ENCODE measurements around the gene S100P.

The S100P gene

DNA sequence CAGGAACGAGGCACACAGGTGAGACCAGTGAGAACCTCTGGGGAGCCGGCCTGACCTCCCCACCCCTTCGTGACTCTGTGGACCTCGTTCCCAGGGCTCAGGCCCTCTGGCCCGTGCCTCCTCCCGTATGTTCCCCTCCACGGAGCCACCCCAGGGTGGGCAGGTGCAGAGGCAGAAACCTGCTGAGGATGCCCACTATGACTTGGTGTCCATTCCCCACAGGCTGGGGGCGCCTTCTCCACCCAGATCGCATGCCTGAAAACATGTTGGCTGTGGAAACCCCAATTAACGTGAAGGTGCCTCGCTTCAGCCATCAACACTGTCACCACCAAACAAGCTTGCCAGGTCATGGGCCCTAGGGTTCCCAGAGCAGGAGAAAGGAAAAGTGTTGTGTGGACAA, 49.3 kb downstream of the S100P start:
- Histone ChIP-seq H3K4me3 (ENCODE audit: low read depth, low read length, poor library complexity, severe bottlenecking) (no peak overlapping the region), H3K79me2 (ENCODE audit: insufficient read depth, low read length) (no peaks in the 10 kb centered on the region), H3K27me3 (ENCODE audit: insufficient read depth, low read length) (no peaks in the 10 kb centered on the region), H4K20me1 (ENCODE audit: insufficient read depth, low read length) (no peaks in the 10 kb centered on the region), H3K27ac (ENCODE audit: low read depth, low read length, poor library complexity, severe bottlenecking) (no peak overlapping the region), H3K9me3 (ENCODE audit: low read length) (no peaks in the 10 kb centered on the region), H3F3A (ENCODE audit: insufficient read depth, low read length) (no peaks in the 10 kb centered on the region), H3K9me2 (ENCODE audit: low read depth, low read length) (no peaks in the 10 kb centered on the region), H3K9ac (ENCODE audit: low read length) (no peak overlapping the region), H3K4me2 (ENCODE audit: low read length) (no peak overlapping the region), H3K4me1 (ENCODE audit: insufficient read depth, low read length, severe bottlenecking) (no peaks in the 10 kb centered on the region), H3K36me3 (ENCODE audit: insufficient read depth, low read length) (no peaks in the 10 kb centered on the region), H2AFZ (ENCODE audit: low read length) (no peak overlapping the region)
- TF ChIP-seq, protein P1, sequence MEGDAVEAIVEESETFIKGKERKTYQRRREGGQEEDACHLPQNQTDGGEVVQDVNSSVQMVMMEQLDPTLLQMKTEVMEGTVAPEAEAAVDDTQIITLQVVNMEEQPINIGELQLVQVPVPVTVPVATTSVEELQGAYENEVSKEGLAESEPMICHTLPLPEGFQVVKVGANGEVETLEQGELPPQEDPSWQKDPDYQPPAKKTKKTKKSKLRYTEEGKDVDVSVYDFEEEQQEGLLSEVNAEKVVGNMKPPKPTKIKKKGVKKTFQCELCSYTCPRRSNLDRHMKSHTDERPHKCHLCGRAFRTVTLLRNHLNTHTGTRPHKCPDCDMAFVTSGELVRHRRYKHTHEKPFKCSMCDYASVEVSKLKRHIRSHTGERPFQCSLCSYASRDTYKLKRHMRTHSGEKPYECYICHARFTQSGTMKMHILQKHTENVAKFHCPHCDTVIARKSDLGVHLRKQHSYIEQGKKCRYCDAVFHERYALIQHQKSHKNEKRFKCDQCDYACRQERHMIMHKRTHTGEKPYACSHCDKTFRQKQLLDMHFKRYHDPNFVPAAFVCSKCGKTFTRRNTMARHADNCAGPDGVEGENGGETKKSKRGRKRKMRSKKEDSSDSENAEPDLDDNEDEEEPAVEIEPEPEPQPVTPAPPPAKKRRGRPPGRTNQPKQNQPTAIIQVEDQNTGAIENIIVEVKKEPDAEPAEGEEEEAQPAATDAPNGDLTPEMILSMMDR (IDR thresholded peaks at IDR 0.05; ENCODE audit: low read length): no peak
- TF ChIP-seq EZH2 (IDR thresholded peaks at IDR 0.05; ENCODE audit: borderline replicate concordance, low read length): no peak

All from OCI-LY1 (cell line).